GM21737 (cell line): ENCODE data around the gene UBN1.

Source experiments
- ATAC-seq: cut with Tn5 transposase; IDR thresholded peaks from one replicate; pipeline ENCODE4 v1.9.1; 2021; ENCODE audit warnings: mild to moderate bottlenecking, moderate library complexity; ENCODE audit not compliant: unreplicated experiment

The UBN1 gene

GRCh38 chr16:4859900-4860255, 12.6 kb downstream of the UBN1 start:
- ATAC-seq: no peak

- no peak for ATAC-seq
Measured at GRCh38 chr16:4860727-4861342, 13.6 kb downstream of the UBN1 start.

- ATAC-seq: no peak
Measured at GRCh38 chr16:4862639-4863038, 15.4 kb downstream of the UBN1 start.

- ATAC-seq: no peak
Measured at GRCh38 chr16:4864728-4865127, 17.4 kb downstream of the UBN1 start.

- ATAC-seq: no peak
Measured at GRCh38 chr16:4865231-4865860, 18.1 kb downstream of the UBN1 start.

GRCh38 chr16:4866586-4866985, 19.3 kb downstream of the UBN1 start:
- no peak for ATAC-seq

GRCh38 chr16:4868026-4868425, 20.7 kb downstream of the UBN1 start:
- ATAC-seq: no peak

GRCh38 chr16:4868535-4868934, 21.3 kb downstream of the UBN1 start:
- no peak for ATAC-seq

- ATAC-seq: no peak
Measured at GRCh38 chr16:4869147-4869805, 22.0 kb downstream of the UBN1 start.

GRCh38 chr16:4870138-4870671, 22.9 kb downstream of the UBN1 start:
- ATAC-seq: no peak

- no peak for ATAC-seq
Measured at GRCh38 chr16:4871071-4871470, 23.8 kb downstream of the UBN1 start.

- no peak for ATAC-seq
Measured at GRCh38 chr16:4873091-4873490, 25.8 kb downstream of the UBN1 start.

- no peak for ATAC-seq
Measured at GRCh38 chr16:4874666-4875065, 27.4 kb downstream of the UBN1 start.

- no peak for ATAC-seq
Measured at GRCh38 chr16:4876646-4877379, 29.5 kb downstream of the UBN1 start.

- no peak for ATAC-seq
Measured at GRCh38 chr16:4877380-4877685, 30.1 kb downstream of the UBN1 start.

- no peak for ATAC-seq
Measured at GRCh38 chr16:4879049-4879448, 31.8 kb downstream of the UBN1 start.

- no peak for ATAC-seq
Measured at GRCh38 chr16:4880006-4880580, 32.8 kb downstream of the UBN1 start.

- no peak for ATAC-seq
Measured at GRCh38 chr16:4882000-4882632, 34.8 kb downstream of the UBN1 start.

- ATAC-seq: no peak
Measured at GRCh38 chr16:4882633-4883285, 35.5 kb downstream of the UBN1 start.

- ATAC-seq: no peak
Measured at GRCh38 chr16:4883501-4883900, 36.2 kb downstream of the UBN1 start.
